Measurements from ENCODE around the gene RAB40B. TPM values are rescaled to one million over a fixed set of nuclear protein-coding genes. Genes with fewer than 3 reads are reported as not detected.
A peak's percentile ranks its signal among the peaks of the same experiment; 100 is the strongest.

RAB40B gene
- total RNA-seq, 2 experiments from 2014 or later, result 1.3 to 2.2 TPM

GRCh38 chr17:82632451-82632850, 66.0 kb downstream of the RAB40B start:
- no peak overlapping the region for H3K27ac Mint-ChIP-seq
- no peak overlapping the region for H3K4me3 Mint-ChIP-seq
- DNase-seq, result no peak
- H3K9me3 Mint-ChIP-seq (ENCODE audit: insufficient read depth), result no peaks in the 10 kb centered on the region
- ATAC-seq, result no peak
- CTCF ChIA-PET, result no interaction called here
- H3K36me3 Mint-ChIP-seq (ENCODE audit: low read depth), result peaks cover 33% of the 10 kb centered on the region
- H3K4me1 Mint-ChIP-seq (ENCODE audit: low read depth), result peaks cover 11% of the 10 kb centered on the region
- no peaks in the 10 kb centered on the region for H3K27me3 Mint-ChIP-seq (ENCODE audit: low read depth)
- POLR2A ChIA-PET, result no interaction called here

DNA sequence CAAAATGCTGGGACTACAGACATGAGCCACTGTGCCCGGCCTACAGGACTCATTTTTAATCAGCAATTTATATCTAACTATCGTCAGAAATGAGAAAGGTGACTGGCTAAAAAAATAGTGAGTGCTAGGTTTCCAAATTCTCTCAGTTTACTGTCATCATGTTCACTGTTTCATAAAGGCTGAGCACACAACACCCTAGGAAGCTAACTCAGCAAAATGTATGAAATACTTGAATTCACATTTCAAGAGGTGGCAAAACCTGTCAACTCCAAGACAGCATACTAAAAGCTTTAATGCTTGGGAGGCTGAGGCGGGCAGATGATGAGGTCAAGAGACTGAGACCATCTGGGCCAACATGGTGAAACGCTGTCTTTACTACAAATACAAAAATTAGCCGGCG, 67.0 kb downstream of the RAB40B start:
- H3K9me3 Mint-ChIP-seq (ENCODE audit: insufficient read depth), result no peaks in the 10 kb centered on the region
- peaks cover 32% of the 10 kb centered on the region for H3K36me3 Mint-ChIP-seq (ENCODE audit: low read depth)
- no peaks in the 10 kb centered on the region for H3K27me3 Mint-ChIP-seq (ENCODE audit: low read depth)
- DNase-seq (no peak), ATAC-seq (no peak)
- peaks cover 5% of the 10 kb centered on the region for H3K4me1 Mint-ChIP-seq (ENCODE audit: low read depth)
- CTCF ChIA-PET, result no interaction called here
- POLR2A ChIA-PET, result no interaction called here
- H3K27ac Mint-ChIP-seq, result no peak overlapping the region
- no peak overlapping the region for H3K4me3 Mint-ChIP-seq

- Mint-ChIP-seq H3K27ac (no peak overlapping the region), H3K4me1 (ENCODE audit: low read depth) (peaks cover 5% of the 10 kb centered on the region), H3K9me3 (ENCODE audit: insufficient read depth) (no peaks in the 10 kb centered on the region), H3K4me3 (no peak overlapping the region), H3K36me3 (ENCODE audit: low read depth) (peaks cover 36% of the 10 kb centered on the region), H3K27me3 (ENCODE audit: low read depth) (no peaks in the 10 kb centered on the region)
- ChIA-PET POLR2A (no interaction called here), CTCF (no interaction called here)
- DNase-seq, result no peak
- ATAC-seq, result no peak
Measured at GRCh38 chr17:82630212-82630611, 68.3 kb downstream of the RAB40B start.

DNA sequence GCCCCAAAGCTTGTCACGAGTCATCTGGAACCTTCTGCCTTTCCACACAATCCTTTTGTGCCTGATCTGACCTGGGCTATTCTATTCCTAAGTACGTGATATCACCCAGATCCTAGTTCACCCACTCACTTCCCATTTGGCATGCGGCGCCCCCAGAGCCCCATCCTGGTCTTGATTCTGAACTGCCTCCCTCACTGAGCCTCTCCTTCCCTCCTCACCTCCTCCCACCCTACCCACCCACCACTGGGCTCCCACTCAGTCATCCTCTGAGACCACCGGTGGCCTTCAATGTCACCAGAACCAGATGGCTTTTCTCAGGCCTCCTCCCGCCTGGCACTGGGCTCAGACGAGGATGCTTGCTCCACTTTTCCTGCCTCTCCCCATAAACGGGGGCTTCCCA, 68.8 kb downstream of the RAB40B start:
- no peaks in the 10 kb centered on the region for H3K27me3 Mint-ChIP-seq (ENCODE audit: low read depth)
- peaks cover 40% of the 10 kb centered on the region for H3K36me3 Mint-ChIP-seq (ENCODE audit: low read depth)
- ChIA-PET POLR2A (no interaction called here), CTCF (no interaction called here)
- DNase-seq (no peak), ATAC-seq (no peak)
- no peak overlapping the region for H3K4me3 Mint-ChIP-seq
- H3K4me1 Mint-ChIP-seq (ENCODE audit: low read depth), result peaks cover 5% of the 10 kb centered on the region
- H3K9me3 Mint-ChIP-seq (ENCODE audit: insufficient read depth), result no peaks in the 10 kb centered on the region
- H3K27ac Mint-ChIP-seq, result peak overlapping the region; percentile 1

GRCh38 chr17:82627405-82627804, 71.1 kb downstream of the RAB40B start:
- no peaks in the 10 kb centered on the region for H3K9me3 Mint-ChIP-seq (ENCODE audit: insufficient read depth)
- ATAC-seq, result no peak
- ChIA-PET POLR2A (no interaction called here), CTCF (no interaction called here)
- H3K27me3 Mint-ChIP-seq (ENCODE audit: low read depth), result no peaks in the 10 kb centered on the region
- no peaks in the 10 kb centered on the region for H3K4me1 Mint-ChIP-seq (ENCODE audit: low read depth)
- peak overlapping the region; percentile 2 for H3K27ac Mint-ChIP-seq
- DNase-seq, result no peak
- H3K4me3 Mint-ChIP-seq, result no peak overlapping the region
- H3K36me3 Mint-ChIP-seq (ENCODE audit: low read depth), result peaks cover 39% of the 10 kb centered on the region

- H3K27me3 Mint-ChIP-seq (ENCODE audit: low read depth), result no peaks in the 10 kb centered on the region
- POLR2A ChIA-PET, result no interaction called here
- no peak for DNase-seq
- peaks cover 56% of the 10 kb centered on the region for H3K36me3 Mint-ChIP-seq (ENCODE audit: low read depth)
- no peak for ATAC-seq
- H3K4me3 Mint-ChIP-seq, result no peak overlapping the region
- no peaks in the 10 kb centered on the region for H3K9me3 Mint-ChIP-seq (ENCODE audit: insufficient read depth)
- CTCF ChIA-PET, result no interaction called here
- H3K27ac Mint-ChIP-seq, result no peak overlapping the region
- H3K4me1 Mint-ChIP-seq (ENCODE audit: low read depth), result no peaks in the 10 kb centered on the region
Measured at GRCh38 chr17:82623707-82624106, 74.8 kb downstream of the RAB40B start.

DNA sequence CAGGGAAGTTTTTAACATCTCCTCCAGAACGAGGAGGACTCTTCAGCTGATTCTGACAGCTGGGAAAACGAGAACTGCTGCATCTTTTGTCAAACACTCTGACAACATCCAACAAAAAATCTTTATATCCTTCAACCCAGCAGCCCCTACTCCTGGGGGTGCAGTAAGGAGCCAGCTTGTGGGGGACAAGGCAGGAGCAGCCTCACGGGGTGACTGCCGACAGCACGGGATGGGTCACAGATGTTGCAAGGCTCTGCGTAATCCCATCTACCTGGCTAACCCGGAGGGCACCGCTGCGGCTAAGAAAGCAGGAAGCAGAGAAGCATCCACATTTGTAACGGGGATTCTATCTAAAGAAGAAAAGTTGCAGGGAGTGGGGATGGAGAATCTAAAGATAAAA, 78.9 kb downstream of the RAB40B start:
- POLR2A ChIA-PET, result no interaction called here

GRCh38 chr17:82619211-82619610, 79.3 kb downstream of the RAB40B start:
- peaks cover 58% of the 10 kb centered on the region for H3K36me3 Mint-ChIP-seq (ENCODE audit: low read depth)
- POLR2A ChIA-PET, result no interaction called here
- CTCF ChIA-PET, result no interaction called here
- no peaks in the 10 kb centered on the region for H3K27me3 Mint-ChIP-seq (ENCODE audit: low read depth)
- DNase-seq (no peak), ATAC-seq (no peak)
- H3K9me3 Mint-ChIP-seq (ENCODE audit: insufficient read depth), result no peaks in the 10 kb centered on the region
- H3K27ac Mint-ChIP-seq, result no peak overlapping the region
- no peaks in the 10 kb centered on the region for H3K4me1 Mint-ChIP-seq (ENCODE audit: low read depth)
- no peak overlapping the region for H3K4me3 Mint-ChIP-seq

More for the DNA sequence above, 78.9 kb downstream of the RAB40B start:
- ATAC-seq (no peak), DNase-seq (no peak)
- no peaks in the 10 kb centered on the region for H3K27me3 Mint-ChIP-seq (ENCODE audit: low read depth)
- H3K9me3 Mint-ChIP-seq (ENCODE audit: insufficient read depth), result no peaks in the 10 kb centered on the region
- H3K4me1 Mint-ChIP-seq (ENCODE audit: low read depth), result no peaks in the 10 kb centered on the region
- H3K27ac Mint-ChIP-seq, result no peak overlapping the region
- CTCF ChIA-PET, result no interaction called here
- H3K36me3 Mint-ChIP-seq (ENCODE audit: low read depth), result peaks cover 56% of the 10 kb centered on the region
- H3K4me3 Mint-ChIP-seq, result no peak overlapping the region

DNA sequence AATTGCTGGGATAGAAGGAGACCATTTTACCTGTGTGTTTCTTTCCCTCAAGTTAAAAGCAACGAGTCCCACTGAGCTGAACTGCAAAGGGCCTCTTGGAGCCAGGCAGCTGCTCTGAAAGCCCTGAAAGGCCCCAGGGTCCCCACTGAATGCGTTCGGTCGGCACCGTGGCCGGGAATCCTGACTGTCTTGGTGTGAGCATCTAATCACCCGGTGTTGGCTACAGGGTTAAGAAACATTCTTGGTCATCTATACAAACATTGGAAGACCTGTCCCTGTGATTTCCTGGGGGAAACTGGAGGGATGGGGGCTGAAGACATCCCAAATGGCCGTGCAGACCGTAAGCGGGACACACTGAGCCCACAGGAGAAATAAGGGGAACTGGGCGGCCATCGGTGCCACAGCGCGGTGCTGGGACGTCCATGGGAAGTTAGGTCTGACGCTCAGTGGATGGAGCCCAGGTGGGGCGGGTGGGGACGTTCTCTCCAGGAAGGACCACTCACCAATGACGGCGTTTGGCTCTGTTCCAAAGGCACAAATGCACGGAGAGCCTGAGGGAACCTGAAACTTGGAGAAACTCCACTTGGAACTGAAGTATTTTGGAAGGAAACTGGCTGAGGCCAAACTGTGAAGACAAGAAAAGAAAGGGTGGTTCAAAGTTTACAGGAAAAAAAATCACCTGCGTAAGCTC, 82.3 kb downstream of the RAB40B start:
- no peak overlapping the region for H3K4me3 Mint-ChIP-seq
- no peak for DNase-seq
- ChIA-PET POLR2A (no interaction called here), CTCF (interaction anchor here (0.8 kb wide), 1 partner anchor 25 kb away, joined by 3 read pairs; no protein-coding TSS in a partner anchor)
- ATAC-seq, result no peak
- no peaks in the 10 kb centered on the region for H3K27me3 Mint-ChIP-seq (ENCODE audit: low read depth)
- peaks cover 48% of the 10 kb centered on the region for H3K36me3 Mint-ChIP-seq (ENCODE audit: low read depth)
- no peaks in the 10 kb centered on the region for H3K9me3 Mint-ChIP-seq (ENCODE audit: insufficient read depth)
- H3K27ac Mint-ChIP-seq, result no peak overlapping the region
- H3K4me1 Mint-ChIP-seq (ENCODE audit: low read depth), result no peaks in the 10 kb centered on the region

DNA sequence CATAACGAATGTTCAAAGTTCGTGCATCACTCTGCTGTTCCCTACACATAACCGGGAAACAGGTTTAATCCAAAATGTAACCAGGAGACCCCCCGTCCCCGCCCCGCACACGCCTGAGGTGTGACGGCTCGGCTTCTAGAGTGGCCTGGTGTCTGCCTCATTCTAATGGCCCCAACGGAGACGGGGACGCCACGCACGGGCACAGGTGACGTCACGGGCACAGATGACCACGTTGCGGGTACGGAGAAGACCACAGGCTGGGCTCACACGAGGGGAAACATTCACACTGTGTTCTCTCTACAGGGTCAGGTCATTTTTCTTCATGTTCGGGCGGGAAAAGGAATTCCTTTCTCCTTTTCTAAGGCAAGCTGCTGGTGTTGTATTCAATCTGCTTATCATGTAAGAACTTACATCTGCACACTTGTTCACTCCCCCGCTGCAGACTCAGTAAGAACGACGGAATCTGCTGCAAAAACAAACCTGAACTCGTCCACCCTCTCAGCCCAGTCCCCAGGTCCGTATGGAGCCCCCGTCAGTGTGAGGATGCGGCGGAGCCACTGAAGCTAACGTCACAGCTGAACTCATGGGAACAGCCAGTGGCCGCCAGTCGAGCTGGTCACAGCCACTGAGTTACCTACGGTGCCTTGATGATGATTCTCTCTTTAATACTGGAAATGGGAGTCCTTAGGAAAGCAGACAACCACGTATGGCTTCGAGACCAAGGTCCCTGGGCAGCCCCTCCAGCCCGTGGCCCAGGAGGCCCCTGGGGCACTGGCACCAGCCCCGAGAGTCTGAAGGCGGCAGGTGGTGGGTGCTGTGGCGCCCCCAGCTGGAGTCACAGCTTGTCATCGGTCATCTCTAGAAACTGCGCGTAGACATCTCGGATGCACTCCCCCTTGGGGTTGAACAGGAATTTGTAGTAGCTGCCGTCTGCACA, 83.1 kb downstream of the RAB40B start:
- Mint-ChIP-seq H3K27ac (no peak overlapping the region), H3K36me3 (ENCODE audit: low read depth) (peaks cover 43% of the 10 kb centered on the region), H3K9me3 (ENCODE audit: insufficient read depth) (no peaks in the 10 kb centered on the region), H3K4me1 (ENCODE audit: low read depth) (no peaks in the 10 kb centered on the region), H3K27me3 (ENCODE audit: low read depth) (no peaks in the 10 kb centered on the region), H3K4me3 (no peak overlapping the region)
- ChIA-PET POLR2A (no interaction called here), CTCF (no interaction called here)
- ATAC-seq (no peak), DNase-seq (no peak)

GRCh38 chr17:82614095-82614631, 84.3 kb downstream of the RAB40B start:
- ATAC-seq (no peak), DNase-seq (no peak)
- Mint-ChIP-seq H3K4me1 (ENCODE audit: low read depth) (no peaks in the 10 kb centered on the region), H3K27ac (no peak overlapping the region), H3K9me3 (ENCODE audit: insufficient read depth) (no peaks in the 10 kb centered on the region), H3K27me3 (ENCODE audit: low read depth) (no peaks in the 10 kb centered on the region), H3K36me3 (ENCODE audit: low read depth) (peaks cover 38% of the 10 kb centered on the region), H3K4me3 (no peak overlapping the region)
- ChIA-PET POLR2A (no interaction called here), CTCF (no interaction called here)

DNA sequence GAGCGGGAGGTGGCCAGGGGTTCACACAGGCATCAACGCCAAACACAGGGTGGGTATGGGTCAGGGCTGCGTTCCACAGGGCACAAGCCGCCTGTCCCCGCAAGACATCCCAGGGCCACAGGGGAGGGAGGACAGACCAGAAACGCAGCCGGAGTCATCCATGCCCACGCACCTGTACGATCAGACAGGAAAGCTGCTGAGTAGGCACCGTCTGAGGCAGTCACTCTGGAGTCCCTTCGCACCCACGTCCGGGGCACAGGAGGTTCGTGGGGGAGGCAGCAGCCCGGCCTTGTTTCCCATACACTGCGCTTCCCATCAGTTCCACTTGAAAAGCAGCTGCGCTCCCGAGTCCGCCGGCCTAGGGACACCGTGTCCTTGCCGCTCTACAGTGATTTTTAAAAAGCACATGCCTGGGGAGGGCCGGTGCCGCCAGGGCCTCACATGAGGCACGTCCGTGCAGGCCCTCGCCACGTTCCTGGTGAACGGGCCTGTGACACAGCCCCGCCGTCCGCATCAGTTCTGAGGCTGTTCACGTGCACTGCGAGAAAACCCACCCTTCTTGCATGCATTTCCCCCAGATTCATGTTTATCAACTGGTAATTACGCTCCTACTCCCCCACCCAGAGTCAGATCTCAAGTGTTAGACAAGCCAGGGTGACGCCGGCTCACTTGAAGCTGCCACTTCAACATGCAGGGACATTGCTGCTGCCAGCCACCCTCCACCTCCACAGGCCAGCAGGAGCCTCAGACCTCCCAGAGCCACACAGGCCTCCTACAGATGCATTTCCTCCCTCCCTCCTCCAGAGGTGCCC, 85.0 kb downstream of the RAB40B start:
- Mint-ChIP-seq H3K36me3 (ENCODE audit: low read depth) (peaks cover 31% of the 10 kb centered on the region), H3K27me3 (ENCODE audit: low read depth) (no peaks in the 10 kb centered on the region), H3K4me1 (ENCODE audit: low read depth) (no peaks in the 10 kb centered on the region), H3K4me3 (no peak overlapping the region), H3K27ac (no peak overlapping the region), H3K9me3 (ENCODE audit: insufficient read depth) (no peaks in the 10 kb centered on the region)
- ChIA-PET POLR2A (no interaction called here), CTCF (no interaction called here)
- no peak for DNase-seq
- no peak for ATAC-seq
